ENCODE measurements around the gene CD300LD. TPM values are rescaled to one million over a fixed set of nuclear protein-coding genes. Genes with fewer than 3 reads are reported as not detected.
"Not testable (repeated sequence)": the region's sequence is repeated elsewhere in the genome, so short reads cannot be mapped to it uniquely, and the experiment has no call there.

The CD300LD gene
- total RNA-seq = not detected in 2 replicates

GRCh38 chr17:74592087-74592990 lies at the start of gene CD300LD:
TSS of gene CD300LD (minus strand) at chr17:74592283. CDS start at chr17:74592202, 81 bp downstream.
- DNase-seq (ENCODE audit: low read depth in 2 of 2) = no peak

- no peak for DNase-seq (ENCODE audit: low read depth in 2 of 2)
Observed at GRCh38 chr17:74641224-74641957, 49.3 kb upstream of the CD300LD start.

GRCh38 chr17:74639704-74640151 lies 47.6 kb upstream of the CD300LD start:
- DNase-seq (ENCODE audit: low read depth in 2 of 2) = no peak

- DNase-seq (ENCODE audit: low read depth in 2 of 2) = no peak
Observed at GRCh38 chr17:74637926-74638325, 45.8 kb upstream of the CD300LD start.

- no peak for DNase-seq (ENCODE audit: low read depth in 2 of 2)
Observed at GRCh38 chr17:74637265-74637664, 45.2 kb upstream of the CD300LD start.

GRCh38 chr17:74636541-74637085 lies 44.5 kb upstream of the CD300LD start:
- not testable (repeated sequence) for DNase-seq (ENCODE audit: low read depth in 2 of 2)

- DNase-seq (ENCODE audit: low read depth in 2 of 2) = no peak
Observed at GRCh38 chr17:74635418-74635817, 43.3 kb upstream of the CD300LD start.

GRCh38 chr17:74633326-74633725 lies 41.2 kb upstream of the CD300LD start:
- DNase-seq (ENCODE audit: low read depth in 2 of 2) = no peak

GRCh38 chr17:74632617-74633016 lies 40.5 kb upstream of the CD300LD start:
- DNase-seq (ENCODE audit: low read depth in 2 of 2) = no peak

GRCh38 chr17:74631468-74632450 lies 39.7 kb upstream of the CD300LD start:
- no peak for DNase-seq (ENCODE audit: low read depth in 2 of 2)

- not testable (repeated sequence) for DNase-seq (ENCODE audit: low read depth in 2 of 2)
Observed at GRCh38 chr17:74630251-74630650, 38.2 kb upstream of the CD300LD start.

GRCh38 chr17:74625661-74626060 lies 33.6 kb upstream of the CD300LD start:
- no peak for DNase-seq (ENCODE audit: low read depth in 2 of 2)

- DNase-seq (ENCODE audit: low read depth in 2 of 2) = no peak
Observed at GRCh38 chr17:74624131-74624530, 32.0 kb upstream of the CD300LD start.

- DNase-seq (ENCODE audit: low read depth in 2 of 2) = no peak
Observed at GRCh38 chr17:74623693-74624093, 31.6 kb upstream of the CD300LD start, which contains the start of gene CD300E. TSS of gene CD300E (minus strand) at chr17:74623738. CDS start at chr17:74623621, 117 bp downstream.

GRCh38 chr17:74619077-74619673 lies 27.1 kb upstream of the CD300LD start:
- no peak for DNase-seq (ENCODE audit: low read depth in 2 of 2)

- DNase-seq (ENCODE audit: low read depth in 2 of 2) = no peak
Observed at GRCh38 chr17:74618451-74618850, 26.4 kb upstream of the CD300LD start.

- no peak for DNase-seq (ENCODE audit: low read depth in 2 of 2)
Observed at GRCh38 chr17:74616696-74617095, 24.6 kb upstream of the CD300LD start.

GRCh38 chr17:74612046-74612445 lies 20.0 kb upstream of the CD300LD start:
- DNase-seq (ENCODE audit: low read depth in 2 of 2) = no peak

- no peak for DNase-seq (ENCODE audit: low read depth in 2 of 2)
Observed at GRCh38 chr17:74610108-74610507, 18.0 kb upstream of the CD300LD start.

- no peak for DNase-seq (ENCODE audit: low read depth in 2 of 2)
Observed at GRCh38 chr17:74608511-74608910, 16.4 kb upstream of the CD300LD start.
